ENCODE measurements around the gene TMC3. TPM values are rescaled to one million over a fixed set of nuclear protein-coding genes. Genes with fewer than 3 reads are reported as not detected.
A peak's percentile ranks its signal among the peaks of the same experiment; 100 is the strongest.

TMC3 gene
- polyA plus RNA-seq, 1 of the 3 experiments (the other 2 are of a cell fraction) = not detected

DNA sequence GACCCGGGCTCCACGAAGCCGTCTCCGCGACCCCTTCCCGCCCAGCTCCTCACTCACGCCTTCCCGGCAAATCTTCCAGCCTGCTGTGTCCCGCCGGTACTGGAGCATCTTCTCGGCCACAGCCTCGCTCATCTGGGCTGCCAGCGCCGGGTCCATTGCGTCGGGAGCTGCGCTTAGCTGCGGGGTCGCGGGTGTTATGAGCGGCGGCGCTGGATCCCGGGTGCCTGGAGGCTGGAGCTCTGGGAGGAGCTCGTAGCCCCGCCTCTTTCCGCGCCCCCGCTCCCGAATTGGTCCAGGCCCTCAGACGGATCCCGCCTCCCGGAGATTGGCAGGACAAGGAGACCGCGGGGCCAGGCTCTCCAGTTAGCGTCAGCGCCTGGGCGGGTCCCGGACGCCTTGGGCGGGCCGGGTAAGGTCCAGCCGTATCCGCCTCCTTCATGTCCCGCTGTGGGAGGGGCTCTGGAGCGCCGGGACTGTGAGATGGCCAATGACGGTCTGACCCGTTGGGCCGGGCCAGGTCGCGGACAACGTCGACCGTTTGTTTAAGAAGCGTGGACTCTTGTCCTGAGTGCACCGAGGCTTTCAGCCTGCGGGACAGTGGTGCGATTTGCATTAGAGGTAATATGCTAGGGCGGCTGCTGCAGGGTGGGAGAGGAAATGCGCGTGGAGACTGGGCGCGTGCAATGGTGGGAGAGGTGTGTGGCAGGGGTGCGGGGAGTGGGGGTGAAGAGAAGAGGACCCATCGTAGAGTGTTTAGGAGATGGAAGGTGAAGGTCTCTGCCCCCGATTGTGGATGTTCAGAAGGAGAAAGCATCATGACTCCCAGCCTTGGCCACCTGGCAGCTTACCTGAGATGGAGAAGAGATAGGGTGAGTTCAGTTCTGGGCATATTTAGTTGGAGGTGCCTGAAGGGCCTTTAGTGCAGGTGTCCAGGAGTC is 49.8 kb downstream of the TMC3 start, which contains the start of gene STARD5 (continued):
- TF ChIP-seq, protein P1, sequence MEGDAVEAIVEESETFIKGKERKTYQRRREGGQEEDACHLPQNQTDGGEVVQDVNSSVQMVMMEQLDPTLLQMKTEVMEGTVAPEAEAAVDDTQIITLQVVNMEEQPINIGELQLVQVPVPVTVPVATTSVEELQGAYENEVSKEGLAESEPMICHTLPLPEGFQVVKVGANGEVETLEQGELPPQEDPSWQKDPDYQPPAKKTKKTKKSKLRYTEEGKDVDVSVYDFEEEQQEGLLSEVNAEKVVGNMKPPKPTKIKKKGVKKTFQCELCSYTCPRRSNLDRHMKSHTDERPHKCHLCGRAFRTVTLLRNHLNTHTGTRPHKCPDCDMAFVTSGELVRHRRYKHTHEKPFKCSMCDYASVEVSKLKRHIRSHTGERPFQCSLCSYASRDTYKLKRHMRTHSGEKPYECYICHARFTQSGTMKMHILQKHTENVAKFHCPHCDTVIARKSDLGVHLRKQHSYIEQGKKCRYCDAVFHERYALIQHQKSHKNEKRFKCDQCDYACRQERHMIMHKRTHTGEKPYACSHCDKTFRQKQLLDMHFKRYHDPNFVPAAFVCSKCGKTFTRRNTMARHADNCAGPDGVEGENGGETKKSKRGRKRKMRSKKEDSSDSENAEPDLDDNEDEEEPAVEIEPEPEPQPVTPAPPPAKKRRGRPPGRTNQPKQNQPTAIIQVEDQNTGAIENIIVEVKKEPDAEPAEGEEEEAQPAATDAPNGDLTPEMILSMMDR (IDR thresholded peaks at IDR 0.05) = no peak
- no peak for TF ChIP-seq TCF12 (IDR thresholded peaks at IDR 0.05)

DNA sequence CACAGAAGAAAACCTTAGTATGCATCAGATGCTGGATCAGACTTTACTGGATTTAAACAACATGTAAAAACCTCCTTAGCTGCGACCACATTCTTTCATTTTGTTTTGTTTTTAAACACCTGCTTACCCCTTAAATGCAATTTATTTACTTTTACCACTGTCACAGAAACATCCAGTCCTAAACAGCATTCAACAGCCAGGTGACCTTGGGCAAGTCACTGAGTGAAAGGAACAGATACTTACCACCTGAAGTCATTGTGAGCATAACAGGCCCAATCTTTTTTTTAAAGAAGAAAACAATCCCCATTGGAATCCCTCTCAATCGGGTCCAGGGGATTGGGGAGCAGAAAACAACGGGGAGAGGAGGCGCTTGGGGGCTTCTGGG is 50.5 kb downstream of the TMC3 start:
- H3K27me3 ChIP-seq (ENCODE audit: insufficient read depth) = no peaks in the 10 kb centered on the region
- no peak for DNase-seq
- CTCF ChIA-PET = interaction anchor here (1.3 kb wide), 1 partner anchor 33 kb away, joined by 4 read pairs; no protein-coding TSS in a partner anchor
- H3K36me3 ChIP-seq (replicated peaks in 1 of 2; ENCODE audit: control insufficient read depth in 1 of 2, insufficient read depth in 2 of 2, low read length in 1 of 2) = no peaks in the 10 kb centered on the region
- peak overlapping the region; percentile 100 for H2AFZ ChIP-seq (ENCODE audit: low read depth)
- H4K20me1 ChIP-seq (ENCODE audit: insufficient read depth) = no peaks in the 10 kb centered on the region
- H3K4me2 ChIP-seq = peak overlapping the region; percentile 86
- peaks cover 14% of the 10 kb centered on the region for H3F3A ChIP-seq (replicated peaks; ENCODE audit: insufficient read depth)
- TF ChIP-seq JUND (IDR thresholded peaks at IDR 0.05) (no peak), MEF2A (IDR thresholded peaks at IDR 0.05; ENCODE audit: borderline replicate concordance, low read depth) (no peak), RAD21 (IDR thresholded peaks at IDR 0.05; ENCODE audit: low read length) (no peak), RXRA (IDR thresholded peaks at IDR 0.05; ENCODE audit: borderline replicate concordance, low read depth) (no peak), GATA2 (CRISPR knock-in tag; IDR thresholded peaks at IDR 0.05) (no peak)
- TF ChIP-seq, protein P2, sequence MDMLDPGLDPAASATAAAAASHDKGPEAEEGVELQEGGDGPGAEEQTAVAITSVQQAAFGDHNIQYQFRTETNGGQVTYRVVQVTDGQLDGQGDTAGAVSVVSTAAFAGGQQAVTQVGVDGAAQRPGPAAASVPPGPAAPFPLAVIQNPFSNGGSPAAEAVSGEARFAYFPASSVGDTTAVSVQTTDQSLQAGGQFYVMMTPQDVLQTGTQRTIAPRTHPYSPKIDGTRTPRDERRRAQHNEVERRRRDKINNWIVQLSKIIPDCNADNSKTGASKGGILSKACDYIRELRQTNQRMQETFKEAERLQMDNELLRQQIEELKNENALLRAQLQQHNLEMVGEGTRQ (IDR thresholded peaks at IDR 0.05; ENCODE audit: borderline replicate concordance, low read depth, low read length) = no peak
- peaks cover 4 to 5% of the 10 kb centered on the region in 2 experiments; a peak in 2 of 4 replicates for H3K4me1 ChIP-seq (ENCODE audit: control insufficient read depth in 1 of 2, insufficient read depth in 2 of 2, low read depth in 1 of 2, low read length in 1 of 2)
- POLR2A ChIA-PET = interaction anchor here (0.8 to 1.0 kb wide), 2 partner anchors 12 to 43 kb away, joined by 3 read pairs; no protein-coding TSS in a partner anchor
- H3K9me3 ChIP-seq = no peaks in the 10 kb centered on the region
- H3K27ac ChIP-seq (ENCODE audit: low read depth in 2 of 2, low read length in 1 of 2) = peak overlapping the region in 1 of 2 experiments; percentile 34; a peak in 1 of 4 replicates
- peak overlapping the region; percentile 72 for H3K9ac ChIP-seq
- H3K9me2 ChIP-seq = no peaks in the 10 kb centered on the region
- H3K79me2 ChIP-seq (ENCODE audit: insufficient read depth) = no peaks in the 10 kb centered on the region
- peak overlapping the region; percentile 80 to 82 for H3K4me3 ChIP-seq (ENCODE audit: low read depth in 2 of 2, low read length in 1 of 2)
- 17% methylated on average over 3 of the region's 4 CpGs for WGBS (ENCODE audit: low lambda C conversion rate)

DNA sequence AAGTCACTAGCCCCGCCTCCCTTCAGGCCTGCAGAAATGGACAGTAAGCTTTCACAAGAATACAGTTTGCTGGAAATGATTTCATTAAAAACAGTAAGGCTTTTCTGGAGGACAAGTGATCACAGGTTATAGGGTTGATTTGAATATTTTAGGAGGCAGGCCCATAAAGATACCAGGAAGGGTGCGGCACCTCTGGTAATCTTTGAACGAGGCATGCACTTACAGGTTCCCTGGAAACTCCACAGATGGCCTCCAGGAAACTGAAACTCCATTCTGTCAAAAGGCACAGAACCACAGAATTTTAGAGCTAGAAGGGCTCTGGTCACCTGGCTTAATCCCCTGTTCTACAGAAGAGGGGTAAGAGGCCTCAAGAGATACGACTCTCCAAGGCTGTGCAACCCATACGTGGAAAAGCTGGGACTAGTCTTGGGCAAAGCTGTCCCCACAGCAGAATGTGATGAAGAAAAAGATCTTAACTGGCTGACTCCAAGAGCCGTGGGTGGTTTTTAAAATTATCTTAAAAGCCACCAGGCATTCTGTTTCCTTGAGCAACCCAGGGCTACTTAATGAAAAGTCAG is 51.2 kb downstream of the TMC3 start:
- CTCF ChIA-PET = interaction anchor here (1.5 kb wide), 1 partner anchor 47 kb away, joined by 4 read pairs; no protein-coding TSS in a partner anchor
- POLR2A ChIA-PET = no interaction called here
- no peak for TF ChIP-seq FOXM1 (IDR thresholded peaks at IDR 0.05; ENCODE audit: low read depth)
- no peak for TF ChIP-seq RAD21 (IDR thresholded peaks at IDR 0.05; ENCODE audit: low read length)
- no peak for TF ChIP-seq FOSL2 (IDR thresholded peaks at IDR 0.05; ENCODE audit: borderline replicate concordance, low read depth)
- TF ChIP-seq, protein P3, sequence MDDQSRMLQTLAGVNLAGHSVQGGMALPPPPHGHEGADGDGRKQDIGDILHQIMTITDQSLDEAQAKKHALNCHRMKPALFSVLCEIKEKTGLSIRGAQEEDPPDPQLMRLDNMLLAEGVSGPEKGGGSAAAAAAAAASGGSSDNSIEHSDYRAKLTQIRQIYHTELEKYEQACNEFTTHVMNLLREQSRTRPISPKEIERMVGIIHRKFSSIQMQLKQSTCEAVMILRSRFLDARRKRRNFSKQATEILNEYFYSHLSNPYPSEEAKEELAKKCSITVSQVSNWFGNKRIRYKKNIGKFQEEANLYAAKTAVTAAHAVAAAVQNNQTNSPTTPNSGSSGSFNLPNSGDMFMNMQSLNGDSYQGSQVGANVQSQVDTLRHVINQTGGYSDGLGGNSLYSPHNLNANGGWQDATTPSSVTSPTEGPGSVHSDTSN (IDR thresholded peaks at IDR 0.05) = no peak
- TF ChIP-seq, protein P1 (IDR thresholded peaks at IDR 0.05) = no peak
- no peak for TF ChIP-seq RXRA (IDR thresholded peaks at IDR 0.05; ENCODE audit: borderline replicate concordance, low read depth)
- TF ChIP-seq ELF1 (IDR thresholded peaks at IDR 0.05) = no peak
- no peak for TF ChIP-seq RCOR1 (IDR thresholded peaks at IDR 0.05; ENCODE audit: low read length)
- TF ChIP-seq TCF12 (IDR thresholded peaks at IDR 0.05) = no peak
- TF ChIP-seq GABPA (IDR thresholded peaks at IDR 0.05; ENCODE audit: low read depth) = no peak
- no peak for TF ChIP-seq MEF2A (IDR thresholded peaks at IDR 0.05; ENCODE audit: borderline replicate concordance, low read depth)
- no peak for TF ChIP-seq YY1 (IDR thresholded peaks at IDR 0.05; ENCODE audit: low read depth)
- TF ChIP-seq, protein P4, sequence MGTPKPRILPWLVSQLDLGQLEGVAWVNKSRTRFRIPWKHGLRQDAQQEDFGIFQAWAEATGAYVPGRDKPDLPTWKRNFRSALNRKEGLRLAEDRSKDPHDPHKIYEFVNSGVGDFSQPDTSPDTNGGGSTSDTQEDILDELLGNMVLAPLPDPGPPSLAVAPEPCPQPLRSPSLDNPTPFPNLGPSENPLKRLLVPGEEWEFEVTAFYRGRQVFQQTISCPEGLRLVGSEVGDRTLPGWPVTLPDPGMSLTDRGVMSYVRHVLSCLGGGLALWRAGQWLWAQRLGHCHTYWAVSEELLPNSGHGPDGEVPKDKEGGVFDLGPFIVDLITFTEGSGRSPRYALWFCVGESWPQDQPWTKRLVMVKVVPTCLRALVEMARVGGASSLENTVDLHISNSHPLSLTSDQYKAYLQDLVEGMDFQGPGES (IDR thresholded peaks at IDR 0.05; ENCODE audit: low read depth, low read length) = no peak

More for the DNA sequence above, 51.2 kb downstream of the TMC3 start:
- Histone ChIP-seq H4K20me1 (ENCODE audit: insufficient read depth) (no peaks in the 10 kb centered on the region), H3K4me1 (ENCODE audit: control insufficient read depth in 1 of 2, insufficient read depth in 2 of 2, low read depth in 1 of 2, low read length in 1 of 2) (peaks cover 0 to 5% of the 10 kb centered on the region in 2 experiments; a peak in 1 of 4 replicates), H3K79me2 (ENCODE audit: insufficient read depth) (no peaks in the 10 kb centered on the region), H3K4me3 (ENCODE audit: low read depth in 2 of 2, low read length in 1 of 2) (no peak overlapping the region), H3K27me3 (ENCODE audit: insufficient read depth) (no peaks in the 10 kb centered on the region), H3K36me3 (replicated peaks in 1 of 2; ENCODE audit: control insufficient read depth in 1 of 2, insufficient read depth in 2 of 2, low read length in 1 of 2) (no peaks in the 10 kb centered on the region), H3K27ac (ENCODE audit: low read depth in 2 of 2, low read length in 1 of 2) (no peak overlapping the region), H3K9me2 (no peaks in the 10 kb centered on the region), H3F3A (replicated peaks; ENCODE audit: insufficient read depth) (peaks cover 9% of the 10 kb centered on the region), H2AFZ (ENCODE audit: low read depth) (no peak overlapping the region), H3K9me3 (no peaks in the 10 kb centered on the region), H3K4me2 (peak overlapping the region; percentile 86; the same call in 1 of the 2 replicates), H3K9ac (no peak overlapping the region)
- DNase-seq = no peak
- WGBS (ENCODE audit: low lambda C conversion rate) = 86% methylated on average over 6 of the region's 6 CpGs
